C4-2B (cell line): ENCODE measurements around the gene WDR37.
"Not testable (repeated sequence)": the region's sequence is repeated elsewhere in the genome, so short reads cannot be mapped to it uniquely, and the experiment has no call there.

ENCODE experiments used
- H3K27ac ChIP-seq: fragments of 450-650 bp; 2 replicates; pipeline ENCODE4 v1.5.1; 2017
- CTCF ChIP-seq: fragments of 450-650 bp; conservative IDR thresholded peaks from 2 replicates; pipeline ENCODE4 v1.5.1; 2017; ENCODE audit warnings: mild to moderate bottlenecking
- ZFX ChIP-seq: fragments of 450-650 bp; IDR thresholded peaks from 2 replicates; pipeline ENCODE4 v1.6.1; 2017

The WDR37 gene

GRCh38 chr10:1059902-1060301, 3.7 kb downstream of the WDR37 start:
- TF ChIP-seq ZFX (no peak), CTCF (no peak)
- no peak overlapping the region for H3K27ac ChIP-seq

GRCh38 chr10:1061930-1062774, 6.0 kb downstream of the WDR37 start:
- TF ChIP-seq ZFX (no peak), CTCF (no peak)
- no peak overlapping the region for H3K27ac ChIP-seq

- TF ChIP-seq ZFX (no peak), CTCF (no peak)
- no peak overlapping the region for H3K27ac ChIP-seq
Observed at GRCh38 chr10:1063232-1063865, 7.2 kb downstream of the WDR37 start.

GRCh38 chr10:1064964-1065247, 8.7 kb downstream of the WDR37 start:
- H3K27ac ChIP-seq, result no peak overlapping the region

GRCh38 chr10:1066734-1067133, 10.5 kb downstream of the WDR37 start:
- not testable (repeated sequence) for H3K27ac ChIP-seq

More at GRCh38 chr10:1064964-1065247, 8.7 kb downstream of the WDR37 start:
- TF ChIP-seq ZFX (no peak), CTCF (no peak)

GRCh38 chr10:1068380-1069361, 12.5 kb downstream of the WDR37 start:
- no peak overlapping the region for H3K27ac ChIP-seq
- TF ChIP-seq ZFX (no peak), CTCF (no peak)

- H3K27ac ChIP-seq, result no peak overlapping the region
- TF ChIP-seq CTCF, result no peak
- no peak for TF ChIP-seq ZFX
Observed at GRCh38 chr10:1070919-1071318, 14.7 kb downstream of the WDR37 start.
